IPS-NIHi11 (cell line): ENCODE measurements around the gene MMP24OS.

ENCODE experiments used
- DNase-seq: peaks from one replicate; pipeline ENCODE4 v3.0.0; 2012; ENCODE audit warnings: mixed read lengths, low spot score

MMP24OS gene

DNA sequence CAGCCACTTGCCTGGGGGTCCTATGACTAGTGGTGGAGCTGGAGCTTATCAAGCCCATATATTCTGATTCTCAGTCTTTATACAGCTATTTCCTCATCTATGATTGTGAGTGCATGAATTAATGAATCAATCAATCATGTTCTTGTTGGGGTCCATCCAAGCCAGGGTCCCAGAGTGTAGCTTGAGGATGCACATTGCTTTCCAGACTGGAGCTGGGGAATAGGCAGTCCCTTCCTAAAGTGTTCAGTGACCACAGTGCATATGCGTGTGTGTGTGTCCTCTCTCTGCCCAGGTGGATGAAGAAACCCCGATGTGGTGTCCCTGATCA, 26.3 kb downstream of the MMP24OS start:
- no peak for DNase-seq

DNA sequence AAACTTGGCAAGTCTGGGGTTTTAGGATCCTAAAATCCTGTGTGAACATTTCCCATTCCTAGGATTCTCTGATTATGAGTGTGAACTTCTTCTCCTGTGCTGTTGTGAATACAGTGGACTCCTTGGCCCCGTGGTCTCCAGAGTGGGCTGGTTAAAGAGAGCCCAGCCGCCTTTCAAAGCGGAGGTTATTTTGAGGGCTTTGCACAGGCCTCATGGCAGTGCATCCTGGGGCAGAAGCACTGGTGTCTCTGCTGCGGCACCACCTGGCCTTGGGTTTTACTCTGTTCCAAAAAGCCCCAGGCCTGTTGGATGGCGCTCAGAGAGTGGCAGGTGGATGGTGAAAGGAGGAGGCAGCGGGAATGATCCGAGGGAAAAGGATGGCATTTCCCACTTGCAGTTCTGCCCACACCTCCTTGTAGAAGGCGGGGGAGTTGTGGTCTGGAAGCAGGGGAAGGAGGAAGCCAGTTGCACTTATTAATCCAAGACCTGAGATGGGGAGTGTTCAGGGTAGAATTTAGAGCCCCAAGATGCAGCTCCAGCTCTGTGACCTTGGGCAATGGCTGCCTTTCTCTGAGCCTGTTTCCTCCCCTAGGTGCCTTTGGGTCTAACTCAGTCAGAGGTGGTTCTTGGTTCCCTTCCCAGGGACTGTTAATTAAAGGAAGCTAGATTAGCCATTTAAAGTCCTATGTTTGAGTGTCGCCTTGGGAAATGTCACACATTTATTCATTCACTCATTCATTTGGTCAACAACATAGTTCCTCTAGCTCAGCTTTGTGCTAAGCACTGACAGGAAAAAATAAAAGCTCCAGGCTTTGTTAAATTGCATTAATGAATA, 29.1 kb downstream of the MMP24OS start:
- peak; percentile 33 for DNase-seq

DNA sequence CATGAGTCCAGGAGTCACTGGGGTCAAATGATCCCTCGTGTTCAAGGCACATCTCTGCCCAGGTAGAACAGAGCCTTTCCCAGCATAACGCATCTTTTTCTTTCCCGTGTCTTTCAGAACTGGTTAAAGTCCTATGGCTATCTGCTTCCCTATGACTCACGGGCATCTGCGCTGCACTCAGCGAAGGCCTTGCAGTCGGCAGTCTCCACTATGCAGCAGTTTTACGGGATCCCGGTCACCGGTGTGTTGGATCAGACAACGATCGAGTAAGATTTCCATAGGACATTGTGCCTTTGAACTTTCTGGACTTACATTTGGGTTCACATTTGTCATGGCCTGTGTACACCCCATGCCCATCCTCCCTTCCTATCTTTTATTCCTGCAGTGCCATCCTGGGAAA, 31.2 kb downstream of the MMP24OS start:
- no peak for DNase-seq

DNA sequence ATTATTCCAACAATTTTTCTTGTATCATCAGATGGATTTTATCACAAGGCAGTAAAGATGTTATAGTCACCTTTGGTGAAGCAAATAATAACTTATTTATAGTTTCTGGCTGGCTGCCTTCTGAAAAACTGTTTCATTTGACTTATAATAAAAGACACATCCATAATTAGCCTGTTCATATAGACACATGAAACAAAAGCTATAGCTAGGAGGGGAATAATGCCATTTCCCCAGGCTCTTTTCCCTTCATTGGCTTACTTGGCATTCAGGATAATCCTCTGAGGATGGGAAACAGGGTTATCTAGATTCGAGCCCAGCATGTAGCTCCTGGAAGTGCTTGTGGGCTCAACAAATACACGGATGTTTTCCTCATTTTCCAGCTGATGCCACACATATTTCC, 33.9 kb downstream of the MMP24OS start:
- no peak for DNase-seq

DNA sequence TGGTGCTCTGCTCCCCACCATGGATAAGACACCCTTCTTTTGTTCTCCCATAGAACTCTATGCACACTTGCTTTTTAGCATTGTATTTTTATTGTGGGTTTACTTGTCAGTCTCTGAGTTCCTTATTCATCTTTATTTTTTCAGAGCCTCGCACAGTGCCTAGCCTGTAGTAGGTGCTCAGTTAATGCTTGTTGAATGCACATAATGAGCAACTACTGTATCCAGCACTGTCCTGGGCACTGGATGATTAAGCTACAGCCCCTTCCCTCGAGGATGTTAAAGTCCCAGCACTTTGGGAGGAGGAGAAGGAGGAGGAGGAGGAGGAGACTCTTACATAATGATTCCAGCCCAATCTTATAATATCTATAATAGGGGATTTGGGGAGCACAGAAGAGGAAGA, 34.6 kb downstream of the MMP24OS start:
- no peak for DNase-seq

DNA sequence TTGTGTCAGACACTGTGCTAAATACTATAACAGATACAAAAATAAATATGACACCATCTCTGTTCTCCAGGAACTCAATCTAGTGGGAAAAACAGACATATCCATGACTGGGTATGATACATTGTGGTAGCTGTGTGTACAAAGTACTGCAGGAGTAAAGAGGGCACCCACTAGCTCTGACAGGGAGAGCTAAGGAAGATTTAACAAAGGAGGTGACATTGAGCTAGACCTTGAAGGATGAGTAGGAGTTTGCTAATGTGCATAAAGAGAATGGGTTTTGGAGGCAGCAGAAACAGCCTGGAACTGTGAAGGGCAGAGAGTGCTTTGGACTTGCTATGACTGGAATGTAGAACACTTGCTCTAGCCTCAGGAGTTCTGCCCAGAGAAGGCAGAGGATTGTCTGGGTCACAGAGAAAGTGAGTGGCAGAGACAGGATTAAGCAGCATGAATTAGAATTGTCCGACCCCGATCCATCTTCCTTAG, 37.1 kb downstream of the MMP24OS start:
- no peak for DNase-seq

DNA sequence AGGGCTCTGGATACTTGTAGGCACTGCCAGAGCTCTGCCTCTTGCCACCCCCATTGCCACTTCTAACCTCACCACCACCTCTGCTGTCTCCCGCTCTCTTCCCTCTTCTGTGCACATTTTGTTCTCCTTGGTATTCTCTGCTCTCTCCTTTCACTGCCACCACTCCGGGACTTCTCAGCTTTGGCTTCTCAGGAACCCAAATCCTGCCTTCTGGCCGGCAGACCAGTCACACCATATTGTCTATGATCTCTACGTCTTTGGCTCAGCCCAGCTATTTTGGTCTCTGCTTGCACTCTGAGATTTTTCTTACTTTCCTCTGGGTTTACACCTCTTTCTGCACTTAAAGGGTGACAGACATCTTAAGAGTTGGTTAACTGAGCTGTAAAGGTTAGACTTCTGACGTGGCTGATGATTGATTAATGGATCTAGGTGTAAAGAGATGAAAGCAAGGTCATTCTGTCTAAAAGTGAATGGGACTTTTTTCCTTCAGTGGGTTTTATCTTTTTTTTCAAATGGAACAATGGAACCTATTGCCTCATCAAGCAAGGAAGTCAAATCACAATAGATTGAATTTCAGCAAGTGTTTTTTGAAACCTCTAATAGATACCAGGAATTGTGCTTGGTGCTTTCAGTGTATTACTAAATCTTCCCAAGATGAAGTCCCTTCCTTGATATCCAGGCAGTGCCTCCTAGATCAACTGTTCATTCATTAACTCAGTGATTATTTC, 37.7 kb downstream of the MMP24OS start:
- DNase-seq: no peak

DNA sequence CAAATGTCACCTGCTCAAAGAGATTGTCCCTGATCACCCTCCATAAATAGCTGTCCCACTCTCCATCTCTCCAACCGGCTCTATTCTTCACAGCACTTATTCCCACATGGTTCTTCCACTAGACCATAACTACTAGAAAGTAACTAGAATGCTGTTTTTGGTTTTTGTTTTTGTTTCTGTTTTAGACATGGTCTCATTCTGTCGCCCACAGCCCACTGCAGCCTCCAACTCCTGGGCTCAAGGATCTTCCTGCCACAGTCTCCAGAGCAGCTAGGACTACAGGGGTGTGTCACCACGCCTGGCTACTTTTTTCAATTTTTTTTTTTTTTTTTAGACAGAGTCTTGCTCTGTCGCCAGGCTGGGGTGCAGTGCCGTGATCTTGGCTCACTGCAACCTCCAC, 39.2 kb downstream of the MMP24OS start:
- no peak for DNase-seq

DNA sequence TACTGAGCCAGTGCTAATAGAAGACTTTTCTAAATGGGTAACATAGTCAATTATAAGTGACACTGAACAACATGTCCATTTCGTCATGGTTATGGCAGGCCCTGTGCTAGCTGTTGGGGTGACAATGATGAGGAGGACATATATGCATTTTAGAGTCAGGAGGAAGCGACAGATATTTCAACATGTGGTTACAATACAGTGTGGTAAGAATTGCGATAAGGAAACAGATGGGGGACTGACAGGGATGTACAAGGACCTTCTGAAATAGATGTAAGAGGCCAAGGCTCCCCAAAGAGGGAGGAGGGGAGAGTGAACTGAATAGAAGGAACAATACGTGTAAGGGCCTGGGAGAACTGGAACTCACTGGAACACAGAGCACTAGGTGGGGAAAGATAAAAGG, 39.8 kb downstream of the MMP24OS start:
- no peak for DNase-seq

DNA sequence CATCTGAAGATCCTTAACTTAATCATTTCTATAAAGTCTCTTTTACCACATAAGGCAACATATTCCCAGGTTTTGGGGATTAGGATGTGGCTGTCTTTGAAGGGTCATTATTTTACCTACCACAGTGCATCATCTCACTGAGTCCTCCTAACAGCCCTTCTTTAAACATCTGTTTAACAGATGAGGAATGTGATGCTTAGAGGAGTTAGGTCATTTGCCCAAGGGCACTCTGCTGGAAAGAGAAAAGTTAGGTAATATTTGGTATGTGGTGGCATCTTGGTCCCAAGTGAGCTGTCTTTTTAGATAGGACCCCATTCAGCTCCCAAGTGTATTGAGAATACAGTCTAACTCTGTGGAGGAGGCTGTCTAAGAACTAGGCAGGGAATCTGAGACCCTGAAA, 40.4 kb downstream of the MMP24OS start:
- DNase-seq: no peak

DNA sequence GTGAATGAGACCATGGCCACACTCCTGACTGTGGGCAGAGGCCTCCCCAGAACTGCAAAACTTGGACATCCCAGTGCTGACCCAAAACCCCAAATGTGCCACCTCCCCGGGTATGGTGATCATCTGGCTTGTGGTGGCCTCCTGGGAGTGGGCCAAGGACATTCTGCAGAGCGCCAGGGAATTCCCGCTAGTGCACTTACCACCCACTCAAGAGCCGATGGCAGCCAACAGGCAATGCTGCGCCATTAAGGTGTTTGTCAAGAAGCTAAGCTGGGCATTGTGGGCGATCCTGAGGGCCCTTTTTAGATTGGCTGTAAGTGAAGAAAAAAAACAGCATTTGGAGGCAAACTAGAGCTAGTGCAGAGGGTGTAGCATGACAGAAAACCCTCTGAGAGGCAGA, 42.0 kb downstream of the MMP24OS start:
- no peak for DNase-seq

DNA sequence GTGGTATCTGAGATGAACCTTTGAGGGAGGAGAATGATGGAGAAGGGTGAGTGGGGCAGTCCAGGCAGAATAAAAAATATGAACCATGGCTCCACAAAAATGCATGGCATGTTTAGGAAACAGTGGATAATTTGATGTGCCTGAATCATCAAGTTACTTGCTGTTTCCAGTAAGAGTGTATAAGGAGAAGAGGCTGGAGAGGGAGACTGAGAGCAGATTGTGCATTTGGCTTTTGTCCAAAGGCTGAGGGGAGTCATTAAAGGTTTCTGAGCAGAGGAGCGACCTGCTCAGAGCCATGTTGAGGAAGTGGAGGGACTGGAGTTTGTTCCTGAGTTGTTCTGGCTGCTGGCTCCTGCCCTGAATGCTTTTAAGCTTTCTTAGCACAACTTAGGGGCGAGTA, 45.3 kb downstream of the MMP24OS start:
- DNase-seq: no peak

DNA sequence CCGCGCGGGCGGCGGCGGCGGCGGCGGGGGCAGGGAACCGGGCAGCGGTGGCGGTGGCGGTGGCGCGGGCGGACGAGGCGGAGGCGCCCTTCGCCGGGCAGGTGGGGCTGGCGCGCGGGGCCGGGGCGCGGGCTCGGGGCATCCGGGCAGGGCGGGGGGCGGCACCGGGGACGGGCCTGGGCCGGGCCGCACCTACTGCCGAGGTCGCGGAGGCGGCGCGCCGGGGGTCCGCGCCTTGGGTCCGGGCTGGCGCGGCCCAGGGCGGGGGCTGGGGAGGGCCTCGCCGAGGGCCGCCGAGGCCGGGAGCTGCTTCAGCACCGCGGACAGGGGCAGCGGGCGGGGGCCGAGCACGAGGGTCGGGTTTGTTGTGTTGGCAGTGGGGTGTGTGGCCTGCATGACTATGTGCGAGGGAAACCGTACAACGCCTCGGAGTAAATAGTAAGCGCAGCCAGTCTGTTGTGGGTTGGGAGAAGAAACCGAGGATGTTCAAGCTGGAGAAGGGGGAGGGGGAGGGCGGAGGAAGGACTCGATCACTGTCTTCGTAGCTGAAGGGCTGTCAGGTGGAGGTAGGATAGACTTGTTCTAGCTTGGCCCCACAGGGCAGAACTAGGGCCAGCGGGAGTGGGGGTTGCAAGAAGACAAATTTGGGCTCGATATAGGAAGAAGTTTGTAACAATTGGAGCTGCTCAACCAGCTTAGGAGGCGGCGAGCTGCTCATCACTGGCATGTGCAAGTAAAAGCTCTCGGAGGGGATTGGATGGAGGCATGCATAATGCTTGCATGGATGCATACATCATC, 50.8 kb downstream of the MMP24OS start:
- DNase-seq: peak; percentile 93
